RWPE2 (cell line): ENCODE results near the gene DENND1A.

Source experiments
- ATAC-seq: fragments of 200-7000 bp; cut with Tn5 transposase; 3 replicates; pipeline ENCODE4 v1.9.1; 2021; ENCODE audit warnings: low read depth
- DNase-seq: peaks from one replicate; pipeline ENCODE4 v3.0.0-alpha.2; 2020; ENCODE audit warnings: low spot score
- H3K27ac ChIP-seq: fragments of 450-650 bp; 2 replicates; pipeline ENCODE4 v1.5.1; 2017; ENCODE audit warnings: mild to moderate bottlenecking; ENCODE audit not compliant: poor library complexity, severe bottlenecking
- H3K27me3 ChIP-seq: fragments of 250-450 bp; sonication (Bioruptor Pico); 2 replicates; pipeline ENCODE4 v1.5.1; 2021; ENCODE audit warnings: mild to moderate bottlenecking, moderate library complexity; ENCODE audit not compliant: insufficient read depth, poor library complexity, severe bottlenecking
- H3K36me3 ChIP-seq: fragments of 250-450 bp; sonication (Bioruptor Pico); 2 replicates; pipeline ENCODE4 v1.5.1; 2020; ENCODE audit warnings: low read depth, mild to moderate bottlenecking, moderate library complexity
- H3K4me1 ChIP-seq: fragments of 250-450 bp; sonication (Bioruptor Pico); 2 replicates; pipeline ENCODE4 v1.5.1; 2021; ENCODE audit warnings: mild to moderate bottlenecking, moderate library complexity; ENCODE audit not compliant: insufficient read depth, poor library complexity, severe bottlenecking
- H3K4me3 ChIP-seq: fragments of 250-450 bp; sonication (Bioruptor Pico); 2 replicates; pipeline ENCODE4 v1.5.1; 2021; ENCODE audit warnings: mild to moderate bottlenecking, moderate library complexity; ENCODE audit not compliant: severe bottlenecking
- H3K9me3 ChIP-seq: fragments of 250-450 bp; sonication (Bioruptor Pico); 2 replicates; pipeline ENCODE4 v1.5.1; 2021; ENCODE audit warnings: mild to moderate bottlenecking, moderate library complexity; ENCODE audit not compliant: severe bottlenecking
- CTCF ChIP-seq: fragments of 450-650 bp; IDR thresholded peaks from one replicate; pipeline ENCODE4 v1.5.1; 2017; ENCODE audit warnings: mild to moderate bottlenecking, moderate library complexity; ENCODE audit not compliant: poor library complexity, severe bottlenecking

The DENND1A gene

GRCh38 chr9:123517512-123517911 lies 412.4 kb downstream of the DENND1A start:
- no peak for TF ChIP-seq CTCF
- no peaks in the 10 kb centered on the region for H3K9me3 ChIP-seq
- H3K27ac ChIP-seq, result no peak overlapping the region
- H3K4me1 ChIP-seq, result no peaks in the 10 kb centered on the region
- DNase-seq (no peak), ATAC-seq (no peak)
- H3K36me3 ChIP-seq, result no peaks in the 10 kb centered on the region
- H3K4me3 ChIP-seq, result no peak overlapping the region
- H3K27me3 ChIP-seq, result no peaks in the 10 kb centered on the region

DNA sequence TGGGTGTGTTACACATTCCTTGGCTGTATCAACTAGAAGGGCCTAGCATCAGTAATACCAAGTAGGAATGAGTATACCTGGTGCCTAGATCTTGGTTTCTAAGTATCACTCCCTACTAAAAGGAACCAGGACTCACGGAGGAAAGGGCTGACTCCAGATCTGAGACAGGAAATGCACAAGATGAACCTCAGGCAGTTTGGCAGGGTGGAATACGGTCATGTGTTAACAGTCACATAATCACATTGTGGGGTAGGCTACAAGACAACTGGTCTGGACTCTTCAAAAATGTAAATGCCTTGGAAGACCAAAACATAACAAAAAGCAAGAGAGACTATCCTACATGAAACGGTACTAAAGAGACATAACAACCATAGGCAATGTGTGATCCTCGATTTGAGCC lies 415.2 kb downstream of the DENND1A start:
- no peak for ATAC-seq

GRCh38 chr9:123513554-123513953 lies 416.4 kb downstream of the DENND1A start:
- H3K27ac ChIP-seq, result no peak overlapping the region
- no peak for ATAC-seq
- no peak for TF ChIP-seq CTCF
- H3K36me3 ChIP-seq, result no peaks in the 10 kb centered on the region
- no peaks in the 10 kb centered on the region for H3K4me1 ChIP-seq
- H3K9me3 ChIP-seq, result no peaks in the 10 kb centered on the region
- DNase-seq, result no peak
- H3K4me3 ChIP-seq, result no peak overlapping the region
- no peaks in the 10 kb centered on the region for H3K27me3 ChIP-seq

More for the DNA sequence above, 415.2 kb downstream of the DENND1A start:
- Histone ChIP-seq H3K4me1 (no peaks in the 10 kb centered on the region), H3K36me3 (no peaks in the 10 kb centered on the region), H3K27ac (no peak overlapping the region), H3K4me3 (no peak overlapping the region), H3K9me3 (no peaks in the 10 kb centered on the region), H3K27me3 (no peaks in the 10 kb centered on the region)
- TF ChIP-seq CTCF, result no peak
- DNase-seq, result no peak

DNA sequence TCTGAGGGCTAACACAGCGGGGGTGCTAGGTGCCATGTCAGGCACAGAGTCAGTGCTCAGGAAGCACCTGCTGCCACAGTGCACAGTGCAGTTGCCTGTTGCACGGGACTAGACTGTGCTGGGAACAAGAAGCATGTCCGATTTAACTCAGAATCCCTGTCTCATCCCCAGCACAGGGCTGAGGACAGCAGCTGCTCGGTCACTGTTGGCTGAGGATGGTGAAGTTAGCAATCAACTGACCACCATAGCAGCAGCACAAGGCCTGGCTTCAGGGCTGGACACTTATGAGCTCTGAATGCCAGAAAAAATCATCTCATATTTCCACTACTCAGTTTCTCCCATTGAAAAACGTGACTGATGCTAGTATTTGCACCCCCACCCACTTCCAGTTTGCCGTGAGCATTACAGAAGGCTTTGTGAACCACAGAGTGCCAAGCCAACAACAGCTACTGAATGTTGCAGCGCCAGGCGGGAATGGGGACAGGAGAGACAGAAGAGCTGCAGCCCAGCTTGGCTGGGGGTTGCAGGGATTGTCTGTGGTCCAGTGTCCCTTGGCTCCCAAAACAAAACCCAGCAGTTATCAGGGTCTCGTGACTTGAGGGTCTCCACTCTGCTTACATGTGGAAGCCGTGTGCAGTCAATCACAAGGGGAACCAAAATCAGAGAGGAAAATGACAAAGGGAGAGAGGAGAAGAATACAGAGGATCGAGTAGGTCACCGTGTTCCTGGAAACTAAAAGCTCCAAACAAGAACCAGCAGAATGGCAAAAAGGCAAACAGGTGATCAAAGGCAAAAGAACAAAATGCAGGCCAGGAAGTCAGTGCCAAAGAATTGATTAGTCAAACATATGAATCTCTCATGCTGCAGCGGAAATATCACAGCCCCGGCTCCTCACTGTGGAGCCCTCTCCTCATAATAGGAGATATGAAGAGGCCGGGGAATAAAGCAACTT lies 418.3 kb downstream of the DENND1A start:
- Histone ChIP-seq H3K4me1 (no peaks in the 10 kb centered on the region), H3K4me3 (no peak overlapping the region), H3K27ac (no peak overlapping the region), H3K36me3 (no peaks in the 10 kb centered on the region), H3K27me3 (no peaks in the 10 kb centered on the region), H3K9me3 (no peaks in the 10 kb centered on the region)
- DNase-seq (no peak), ATAC-seq (no peak)
- TF ChIP-seq CTCF, result no peak

DNA sequence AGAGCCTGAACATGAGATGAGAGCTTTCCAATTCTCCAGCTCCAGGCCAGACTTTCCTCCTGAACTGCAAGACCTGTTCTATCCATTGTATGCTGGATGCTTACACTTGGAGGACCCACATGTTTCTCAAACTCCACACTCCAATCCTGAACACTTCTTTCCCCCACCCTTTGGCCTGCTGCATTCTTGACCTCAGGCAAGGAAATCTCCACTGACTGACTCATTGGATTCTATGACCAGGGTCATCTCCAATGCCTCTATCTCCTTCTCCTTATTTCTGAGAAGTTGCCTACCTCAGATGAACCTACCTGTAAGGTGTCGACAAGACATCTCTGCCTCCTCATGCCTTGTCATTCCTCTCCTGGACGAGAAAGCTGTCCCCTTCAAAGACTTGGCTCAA lies 420.3 kb downstream of the DENND1A start:
- Histone ChIP-seq H3K4me3 (no peak overlapping the region), H3K9me3 (no peaks in the 10 kb centered on the region), H3K27ac (no peak overlapping the region), H3K36me3 (no peaks in the 10 kb centered on the region), H3K27me3 (no peaks in the 10 kb centered on the region), H3K4me1 (no peaks in the 10 kb centered on the region)
- TF ChIP-seq CTCF, result no peak
- DNase-seq, result no peak
- ATAC-seq, result no peak
